Stimulated activated CD4-positive, alpha-beta T cell treated with anti-CD3 and anti-CD28 coated beads, Interleukin-12 subunit alpha, Interleukin-12 subunit beta, amount 100 ng/mL, for 4 hours (primary cell): ENCODE measurements around the gene PDIA2.
"Not testable (repeated sequence)": the region's sequence is repeated elsewhere in the genome, so short reads cannot be mapped to it uniquely, and the experiment has no call there.

Experiments used
- DNase-seq: peaks from one replicate; pipeline ENCODE4 v3.0.0-alpha.2; 2020

The PDIA2 gene

DNA sequence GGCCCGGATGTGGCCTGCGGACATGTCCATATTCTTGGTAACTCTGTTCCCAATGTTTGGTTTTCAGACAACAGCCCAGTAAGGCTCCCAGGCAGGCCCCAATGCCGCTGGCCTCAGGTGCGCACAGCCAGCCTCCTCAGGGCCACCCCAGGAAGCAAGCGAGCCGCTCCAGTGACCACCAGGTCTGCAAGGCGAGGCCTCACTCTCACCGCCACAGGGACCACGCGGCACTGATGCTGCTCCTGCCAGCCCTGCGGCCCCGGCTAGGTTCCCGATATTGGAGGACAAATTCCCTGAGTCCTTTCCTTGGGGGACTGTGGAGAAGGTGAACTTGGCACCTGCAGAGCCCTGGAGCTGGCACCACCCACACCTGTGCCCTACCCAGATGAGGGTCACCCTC lies 19.0 kb downstream of the PDIA2 start:
- DNase-seq = no peak

- DNase-seq = no peak
Observed at GRCh38 chr16:303760-304505, 21.0 kb downstream of the PDIA2 start.

DNA sequence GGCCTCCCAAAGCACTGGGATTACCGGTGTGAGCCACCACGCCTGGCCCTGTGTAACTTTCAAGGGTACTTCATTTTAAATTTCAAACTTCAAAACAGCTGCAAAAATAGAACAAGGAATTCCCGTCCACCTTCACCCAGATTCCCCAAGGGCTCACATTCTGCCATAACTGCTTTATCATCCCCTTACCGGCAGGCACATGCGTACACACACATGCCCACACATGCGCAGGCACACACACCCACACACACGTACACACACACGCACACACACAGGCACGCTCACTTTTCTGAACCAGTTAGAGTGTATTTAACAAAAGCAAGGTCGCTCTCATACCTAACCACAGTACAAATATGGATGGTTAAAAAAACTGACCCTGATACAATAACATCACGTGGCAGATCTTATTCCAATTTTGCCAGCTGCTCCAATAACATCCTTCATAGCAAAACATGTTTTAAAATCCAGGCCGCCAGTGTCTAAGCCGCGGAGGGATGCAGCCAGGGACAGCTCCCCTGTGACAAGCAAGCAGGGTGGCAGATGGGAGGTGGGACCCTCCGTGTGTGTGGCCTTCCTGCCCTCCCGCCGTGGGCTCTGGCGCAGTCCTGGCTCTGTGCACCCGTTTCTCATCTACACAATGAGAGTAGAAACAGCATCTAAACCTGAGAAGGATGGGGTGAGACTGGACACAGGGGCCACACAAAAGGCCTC lies 23.1 kb downstream of the PDIA2 start:
- DNase-seq = no peak

GRCh38 chr16:306911-307370 lies 24.0 kb downstream of the PDIA2 start:
- DNase-seq = no peak

- DNase-seq = no peak
Observed at GRCh38 chr16:307691-308312, 24.8 kb downstream of the PDIA2 start.

GRCh38 chr16:309476-309875 lies 26.5 kb downstream of the PDIA2 start:
- no peak for DNase-seq

GRCh38 chr16:311725-312124 lies 28.8 kb downstream of the PDIA2 start:
- DNase-seq = no peak

- DNase-seq = no peak
Observed at GRCh38 chr16:314351-314750, 31.4 kb downstream of the PDIA2 start.

DNA sequence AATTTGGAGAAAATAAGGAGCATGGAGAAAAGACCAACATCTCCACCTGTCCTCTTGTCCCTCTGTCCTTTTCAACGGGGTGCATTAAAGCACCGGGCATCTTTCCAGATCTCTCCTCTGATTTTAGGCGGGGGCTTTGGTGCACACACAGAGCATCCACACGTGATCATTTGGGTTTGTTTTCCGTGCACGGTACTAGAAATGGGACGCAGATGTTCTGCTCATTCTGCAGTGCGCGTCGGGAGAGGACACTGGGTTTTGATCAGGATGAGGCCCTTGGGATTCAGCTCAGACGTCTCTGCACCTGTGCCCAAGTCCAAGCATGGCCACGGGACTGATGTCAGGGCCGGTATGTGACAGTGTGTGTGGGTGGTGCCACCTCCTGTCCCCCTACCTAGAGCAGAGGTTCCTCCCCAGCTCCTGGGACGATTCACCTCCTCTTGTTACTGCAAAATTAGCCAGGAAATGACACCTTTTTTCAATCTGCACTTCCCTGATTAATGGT lies 31.9 kb downstream of the PDIA2 start:
- DNase-seq = no peak

- no peak for DNase-seq
Observed at GRCh38 chr16:316741-317464, 33.9 kb downstream of the PDIA2 start.

- DNase-seq = no peak
Observed at GRCh38 chr16:317583-317982, 34.6 kb downstream of the PDIA2 start.

- no peak for DNase-seq
Observed at GRCh38 chr16:318628-319027, 35.7 kb downstream of the PDIA2 start.

DNA sequence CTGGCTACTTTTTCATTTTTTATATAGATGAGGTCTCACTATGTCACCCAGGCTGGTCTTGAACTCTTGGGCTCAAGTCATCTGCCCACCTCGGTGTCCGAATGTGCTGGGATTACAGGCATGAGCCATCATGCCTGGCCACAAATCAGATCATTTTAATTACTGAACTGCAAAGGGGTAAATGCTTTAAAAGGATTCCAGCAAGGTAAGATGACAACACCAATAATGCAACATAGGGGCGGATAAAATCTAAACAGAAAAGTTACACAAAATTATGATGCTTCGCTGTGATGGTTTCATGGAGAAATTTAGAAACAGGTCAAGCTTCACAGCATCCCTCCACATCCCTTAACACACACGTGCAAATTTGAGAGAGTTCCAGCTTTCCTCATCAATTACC lies 37.2 kb downstream of the PDIA2 start:
- no peak for DNase-seq

DNA sequence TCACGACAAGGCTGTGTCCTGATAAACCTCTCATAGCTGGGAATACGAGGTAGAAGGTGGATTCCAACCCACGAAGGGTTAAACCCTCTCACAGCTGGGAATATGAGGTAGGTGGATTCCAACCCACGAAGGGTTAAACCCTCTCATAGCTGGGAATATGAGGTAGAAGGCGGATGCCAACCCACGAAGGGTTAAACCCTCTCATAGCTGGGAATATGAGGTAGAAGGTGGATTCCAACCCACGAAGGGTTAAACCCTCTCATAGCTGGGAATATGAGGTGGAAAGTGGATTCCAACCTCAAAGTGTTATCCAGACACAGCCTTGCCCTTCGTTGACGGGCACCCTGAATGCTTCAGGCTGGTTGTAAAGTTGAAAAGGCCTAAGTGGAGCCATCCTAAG lies 38.6 kb downstream of the PDIA2 start:
- DNase-seq = no peak

DNA sequence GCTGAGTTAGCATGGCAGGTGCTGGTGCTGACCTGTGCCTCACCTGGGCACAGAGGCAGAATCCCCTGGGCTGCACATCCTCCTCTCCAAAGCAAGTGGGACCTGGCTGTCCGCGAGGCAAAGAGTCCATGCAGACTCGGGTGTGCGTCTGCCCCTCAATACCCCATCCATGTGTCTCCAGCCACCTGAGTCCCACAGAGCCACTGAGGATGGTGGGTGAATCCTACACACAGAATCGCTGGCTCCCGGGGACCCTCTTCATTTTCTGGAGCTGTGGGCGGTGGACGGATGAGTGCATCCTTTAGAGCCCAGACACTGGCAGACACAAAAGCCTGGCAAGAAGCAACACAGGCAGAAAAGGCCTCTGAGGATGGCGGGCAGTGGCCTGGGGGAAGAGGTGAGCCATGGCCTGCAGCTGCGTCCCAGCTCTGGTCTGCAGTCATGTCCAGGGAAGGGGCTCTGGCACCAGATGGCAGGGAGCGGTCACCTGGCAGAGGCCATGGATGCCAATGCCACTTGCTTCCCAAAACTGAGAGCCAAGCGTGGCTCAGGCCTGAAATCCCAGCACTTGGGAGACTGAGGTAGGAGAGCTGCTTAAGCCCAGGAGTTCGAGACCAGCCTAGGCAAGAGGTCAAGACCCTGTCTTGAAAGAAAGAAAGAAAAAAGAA lies 39.6 kb downstream of the PDIA2 start:
- DNase-seq = no peak

DNA sequence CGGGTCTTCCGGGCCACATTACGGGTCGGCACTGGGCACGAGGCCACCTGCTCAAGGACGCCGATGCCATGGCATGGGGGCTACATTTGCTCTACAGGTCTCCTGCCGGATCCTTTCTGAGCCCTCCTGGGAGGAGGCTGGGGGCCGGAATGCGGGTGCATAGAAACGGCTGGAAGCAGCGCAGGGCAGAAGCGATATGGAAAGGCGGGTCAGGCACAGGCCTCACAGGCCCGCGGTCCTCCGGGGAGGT lies 41.2 kb downstream of the PDIA2 start:
- DNase-seq = no peak

DNA sequence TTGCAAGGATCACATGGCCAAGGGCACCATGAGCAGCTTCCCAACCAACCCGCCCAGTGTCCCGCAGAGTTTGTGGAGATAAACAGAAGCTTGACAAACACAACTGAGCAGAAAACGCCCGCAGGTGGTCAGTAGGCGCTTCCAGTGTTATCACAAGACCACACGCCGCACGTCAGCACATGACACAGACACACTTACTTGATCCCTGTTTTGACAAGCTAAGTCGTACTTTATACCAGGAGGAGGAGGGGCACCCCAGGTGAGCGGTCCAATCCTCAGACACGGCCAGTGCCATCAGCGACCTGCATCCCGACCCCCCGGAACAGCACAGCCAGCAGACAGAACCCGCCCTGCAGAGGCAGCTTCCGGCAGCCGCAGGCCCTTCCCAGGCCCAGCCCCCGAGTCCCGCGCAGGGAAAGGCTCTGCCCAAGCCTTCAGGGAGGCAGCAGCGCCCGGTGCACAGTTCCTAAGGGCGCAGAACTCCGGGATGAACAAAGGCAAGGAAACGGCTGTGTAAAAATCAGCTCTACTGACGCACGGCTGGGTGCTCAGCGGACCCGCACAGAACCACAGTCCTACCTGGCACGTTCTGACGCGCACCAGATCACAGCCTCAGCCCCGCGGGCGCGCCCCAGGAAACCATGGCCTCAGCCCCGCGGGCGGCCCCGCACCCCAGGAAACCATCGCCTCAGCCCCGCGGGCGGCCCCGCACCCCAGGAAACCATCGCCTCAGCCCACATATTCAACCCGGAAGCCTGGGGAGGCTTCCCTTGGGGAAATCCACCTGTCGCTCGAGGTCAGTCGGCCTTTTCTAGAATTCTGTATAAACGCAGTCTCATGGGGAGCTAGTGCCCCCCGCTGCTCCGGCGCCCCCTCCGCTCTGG lies 41.7 kb downstream of the PDIA2 start:
- DNase-seq = peak; percentile 36

- DNase-seq = no peak
Observed at GRCh38 chr16:325375-326145, 42.6 kb downstream of the PDIA2 start.

- no peak for DNase-seq
Observed at GRCh38 chr16:330741-331140, 47.8 kb downstream of the PDIA2 start.

GRCh38 chr16:331181-331814 lies 48.3 kb downstream of the PDIA2 start:
- not testable (repeated sequence) for DNase-seq
